HCT116 (cell line): Measurements from ENCODE around the gene STIL. TPM values are rescaled to one million over a fixed set of nuclear protein-coding genes. Genes with fewer than 3 reads are reported as not detected.

ENCODE experiments used
- ATAC-seq: fragments of 200-7000 bp; cut with Tn5 transposase; 2 replicates; pipeline ENCODE4 v1.9.1; 2020; ENCODE audit warnings: mild to moderate bottlenecking, moderate library complexity
- BruUV-seq: library from RNA; stranded (reverse); fragments of 400-500 nt; replicated peaks from 2 replicates; lab custom pipeline; 2021; lab: Mats Ljungman, UMichigan
- CTCF ChIA-PET: fragments of 300-600 bp; sonication (Branson Sonifier 250); formaldehyde crosslinking; loops from one replicate; lab custom pipeline; 2021; ENCODE audit warnings: antibody characterized with exemption; lab: Charles Lee
- POLR2A ChIA-PET: fragments of 300-600, 350-600 bp; sonication (Branson Sonifier 250); formaldehyde crosslinking; loops from one replicate; lab custom pipeline; 2021; ENCODE audit warnings: antibody characterized with exemption; lab: Charles Lee
- RAD21 ChIA-PET, 2 experiments: fragments of 300-600 bp; sonication (Branson Sonifier 250); formaldehyde crosslinking; loops; one replicate each; lab custom pipeline; 2023; ENCODE audit warnings: low total read pairs in 2 of 2; ENCODE audit not compliant: uncharacterized antibody in 2 of 2, unreplicated experiment in 2 of 2, low non-redundant PET in 1 of 2; lab: Charles Lee
- DNase-seq: peaks from one replicate; pipeline ENCODE4 v3.0.0-alpha.2; 2010; ENCODE audit warnings: low read depth, low spot score
- H2AFZ ChIP-seq: fragments of 200-600 bp; shearing (Covaris generic), sonication (generic); 2 replicates; pipeline ENCODE4 v1.6.1; 2017; ENCODE audit warnings: low read depth, mixed run types, mixed read lengths, antibody characterized with exemption, low read length; ENCODE audit not compliant: poor library complexity, severe bottlenecking
- H3K27ac ChIP-seq: 2 replicates; pipeline ENCODE4 v1.5.1; 2012; ENCODE audit warnings: low read depth, low read length
- H3K27me3 ChIP-seq: fragments of 200-600 bp; sonication (generic); 2 replicates; pipeline ENCODE4 v1.6.1; 2016; ENCODE audit warnings: mixed run types, low read length, mixed read lengths; ENCODE audit not compliant: insufficient read depth
- H3K36me3 ChIP-seq, 2 experiments: fragments of 200-500 bp in 1 of 2; fragments of 200-600 bp in 1 of 2; sonication (Bioruptor generic) in 1 of 2; sonication (generic) in 1 of 2; 2 replicates each; pipeline versions ENCODE4 v1.5.1 to v1.6.1; 2014 to 2016; ENCODE audit warnings: low read length in 2 of 2, inconsistent platforms in 1 of 2, mixed read lengths in 1 of 2, mixed run types in 1 of 2; ENCODE audit not compliant: insufficient read depth in 2 of 2, control insufficient read depth in 1 of 2
- H3K4me1 ChIP-seq, 2 experiments: fragments of 200-600 bp in 1 of 2; sonication (generic) in 1 of 2; 2 replicates each; pipeline versions ENCODE4 v1.5.1 to v1.6.1; 2012 to 2017; ENCODE audit warnings: low read length in 2 of 2, inconsistent platforms in 1 of 2, mild to moderate bottlenecking in 1 of 2, mixed read lengths in 1 of 2, mixed run types in 1 of 2, moderate library complexity in 1 of 2; ENCODE audit not compliant: insufficient read depth in 2 of 2, control insufficient read depth in 1 of 2
- H3K4me2 ChIP-seq: fragments of 200-600 bp; sonication (generic); 2 replicates; pipeline ENCODE4 v1.6.1; 2017; ENCODE audit warnings: mixed run types, low read length, mixed read lengths
- H3K4me3 ChIP-seq, 2 experiments: fragments of 200-600 bp in 1 of 2; sonication (generic) in 1 of 2; replicated peaks in 1 of 2; 2 replicates each; pipeline ENCODE4 v1.5.1; 2011 to 2016; ENCODE audit warnings: low read length in 2 of 2, control low read depth in 1 of 2, low read depth in 1 of 2, mild to moderate bottlenecking in 1 of 2, mixed read lengths in 1 of 2, mixed run types in 1 of 2
- H3K79me2 ChIP-seq: fragments of 200-600 bp; sonication (generic); 2 replicates; pipeline ENCODE4 v1.6.1; 2017; ENCODE audit warnings: mild to moderate bottlenecking, mixed run types, low read length, moderate library complexity, mixed read lengths; ENCODE audit not compliant: insufficient read depth
- H3K9ac ChIP-seq: fragments of 200-600 bp; sonication (generic); 2 replicates; pipeline ENCODE4 v1.6.1; 2016; ENCODE audit warnings: low read length, mixed read lengths
- H3K9me2 ChIP-seq: fragments of 200-600 bp; sonication (generic), shearing (Covaris generic); 2 replicates; pipeline ENCODE4 v1.6.1; 2017; ENCODE audit warnings: mixed run types, mild to moderate bottlenecking, moderate library complexity; ENCODE audit not compliant: insufficient read depth
- H3K9me3 ChIP-seq, 2 experiments: fragments of 200-500 bp in 1 of 2; fragments of 200-600 bp in 1 of 2; sonication (Bioruptor generic) in 1 of 2; sonication (generic) in 1 of 2; 2 replicates each; pipeline ENCODE4 v1.6.1; 2014 to 2017; ENCODE audit warnings: low read length in 2 of 2, mixed read lengths in 2 of 2, inconsistent platforms in 1 of 2, low read depth in 1 of 2, mild to moderate bottlenecking in 1 of 2, mixed run types in 1 of 2, moderate library complexity in 1 of 2; ENCODE audit not compliant: control insufficient read depth in 1 of 2, insufficient read depth in 1 of 2
- H4K20me1 ChIP-seq: fragments of 200-600 bp; sonication (generic), shearing (Covaris generic); 2 replicates; pipeline ENCODE4 v1.6.1; 2017; ENCODE audit warnings: mixed run types, mild to moderate bottlenecking, moderate library complexity; ENCODE audit not compliant: insufficient read depth
- EGR1 ChIP-seq: IDR thresholded peaks from 2 replicates; pipeline ENCODE4 v1.6.1; 2012; ENCODE audit warnings: low read depth
- ELF1 ChIP-seq: IDR thresholded peaks from 2 replicates; pipeline ENCODE4 v1.6.1; 2012; ENCODE audit warnings: low read depth, borderline replicate concordance
- EZH2phosphoT487 ChIP-seq: fragments of 200-600 bp; IDR thresholded peaks from 2 replicates; pipeline ENCODE4 v1.6.1; 2018; ENCODE audit warnings: antibody characterized with exemption, borderline replicate concordance
- FOSL1 ChIP-seq: IDR thresholded peaks from 2 replicates; pipeline ENCODE4 v1.6.1; 2012; ENCODE audit warnings: low read depth
- POLR2AphosphoS5 ChIP-seq: IDR thresholded peaks from 2 replicates; pipeline ENCODE4 v1.6.1; 2011; ENCODE audit warnings: mild to moderate bottlenecking, low read depth, low read length, moderate library complexity
- SIN3A ChIP-seq: IDR thresholded peaks from 2 replicates; pipeline ENCODE4 v1.6.1; 2012; ENCODE audit warnings: low read depth
- SP1 ChIP-seq: IDR thresholded peaks from 2 replicates; pipeline ENCODE4 v1.6.1; 2012; ENCODE audit warnings: low read depth
- TCF7L2 ChIP-seq: IDR thresholded peaks from 2 replicates; pipeline ENCODE4 v1.7.0; 2011; ENCODE audit warnings: borderline replicate concordance, inconsistent platforms; ENCODE audit not compliant: insufficient read depth, insufficient read length; ENCODE audit errors: extremely low read depth
- YY1 ChIP-seq: IDR thresholded peaks from 2 replicates; pipeline ENCODE4 v1.6.1; 2011; ENCODE audit warnings: low read length, low read depth, moderate library complexity, mild to moderate bottlenecking; ENCODE audit not compliant: insufficient replicate concordance; ENCODE audit errors: extremely low read depth
- ZFX ChIP-seq: fragments of 450-650 bp; IDR thresholded peaks from 2 replicates; pipeline ENCODE4 v1.6.1; 2017
- intact Hi-C: fragments of 100-400 bp; cut with micrococcal nuclease; formaldehyde crosslinking; loops from 2 replicates; pipeline ENCODE4 v1.10.0; 2022
- total RNA-seq: library from RNA; stranded (reverse); gene quantifications from one replicate; pipeline ENCODE4 v1.2.1, GENCODE V29; 2021; ENCODE audit not compliant: unreplicated experiment
- TF ChIP-seq, protein P1 (sequence below): IDR thresholded peaks from 2 replicates; pipeline ENCODE4 v1.6.1; 2011; ENCODE audit warnings: mild to moderate bottlenecking, low read length, moderate library complexity; ENCODE audit not compliant: insufficient replicate concordance; ENCODE audit errors: extremely low read depth
- TF ChIP-seq, protein P2 (sequence below): IDR thresholded peaks from 2 replicates; pipeline ENCODE4 v1.6.1; 2012; ENCODE audit warnings: low read depth
- TF ChIP-seq, protein P3 (sequence below): IDR thresholded peaks from 2 replicates; pipeline ENCODE4 v1.6.1; 2012

STIL gene
- total RNA-seq, 1 experiment from 2014 or later = 34.4 TPM

DNA sequence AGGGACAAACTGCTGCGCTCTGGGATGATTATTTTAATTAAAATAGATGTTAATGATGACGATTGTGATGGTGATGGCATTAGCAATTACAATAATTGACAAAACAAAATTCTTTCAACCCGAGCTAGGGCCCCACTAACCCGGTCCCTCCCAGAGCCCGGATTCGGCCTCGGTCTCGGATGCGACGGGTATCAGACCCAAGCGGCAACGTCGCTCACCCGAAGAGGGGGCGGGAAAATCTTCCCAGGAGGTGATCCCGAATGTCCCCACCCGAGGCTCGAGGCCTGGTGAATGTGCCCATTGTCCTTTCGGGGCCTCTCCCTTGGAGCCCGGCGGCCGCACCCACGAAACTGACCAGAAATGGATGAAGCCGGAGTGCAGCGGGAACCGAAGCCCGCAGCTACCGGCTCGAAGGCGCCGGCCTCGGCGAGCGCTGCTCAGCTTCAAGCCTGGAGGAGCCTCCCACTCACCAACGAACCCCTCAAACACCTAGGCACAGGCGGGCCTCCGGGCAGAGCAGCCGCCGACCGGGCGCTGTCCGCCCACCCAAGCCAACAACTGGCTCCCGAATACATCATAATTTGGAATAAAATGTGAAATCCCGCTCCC, 83.2 kb downstream of the STIL start (continued):
- TF ChIP-seq, protein P1, sequence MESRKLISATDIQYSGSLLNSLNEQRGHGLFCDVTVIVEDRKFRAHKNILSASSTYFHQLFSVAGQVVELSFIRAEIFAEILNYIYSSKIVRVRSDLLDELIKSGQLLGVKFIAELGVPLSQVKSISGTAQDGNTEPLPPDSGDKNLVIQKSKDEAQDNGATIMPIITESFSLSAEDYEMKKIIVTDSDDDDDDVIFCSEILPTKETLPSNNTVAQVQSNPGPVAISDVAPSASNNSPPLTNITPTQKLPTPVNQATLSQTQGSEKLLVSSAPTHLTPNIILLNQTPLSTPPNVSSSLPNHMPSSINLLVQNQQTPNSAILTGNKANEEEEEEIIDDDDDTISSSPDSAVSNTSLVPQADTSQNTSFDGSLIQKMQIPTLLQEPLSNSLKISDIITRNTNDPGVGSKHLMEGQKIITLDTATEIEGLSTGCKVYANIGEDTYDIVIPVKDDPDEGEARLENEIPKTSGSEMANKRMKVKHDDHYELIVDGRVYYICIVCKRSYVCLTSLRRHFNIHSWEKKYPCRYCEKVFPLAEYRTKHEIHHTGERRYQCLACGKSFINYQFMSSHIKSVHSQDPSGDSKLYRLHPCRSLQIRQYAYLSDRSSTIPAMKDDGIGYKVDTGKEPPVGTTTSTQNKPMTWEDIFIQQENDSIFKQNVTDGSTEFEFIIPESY = no peak
- TF ChIP-seq, protein P2, sequence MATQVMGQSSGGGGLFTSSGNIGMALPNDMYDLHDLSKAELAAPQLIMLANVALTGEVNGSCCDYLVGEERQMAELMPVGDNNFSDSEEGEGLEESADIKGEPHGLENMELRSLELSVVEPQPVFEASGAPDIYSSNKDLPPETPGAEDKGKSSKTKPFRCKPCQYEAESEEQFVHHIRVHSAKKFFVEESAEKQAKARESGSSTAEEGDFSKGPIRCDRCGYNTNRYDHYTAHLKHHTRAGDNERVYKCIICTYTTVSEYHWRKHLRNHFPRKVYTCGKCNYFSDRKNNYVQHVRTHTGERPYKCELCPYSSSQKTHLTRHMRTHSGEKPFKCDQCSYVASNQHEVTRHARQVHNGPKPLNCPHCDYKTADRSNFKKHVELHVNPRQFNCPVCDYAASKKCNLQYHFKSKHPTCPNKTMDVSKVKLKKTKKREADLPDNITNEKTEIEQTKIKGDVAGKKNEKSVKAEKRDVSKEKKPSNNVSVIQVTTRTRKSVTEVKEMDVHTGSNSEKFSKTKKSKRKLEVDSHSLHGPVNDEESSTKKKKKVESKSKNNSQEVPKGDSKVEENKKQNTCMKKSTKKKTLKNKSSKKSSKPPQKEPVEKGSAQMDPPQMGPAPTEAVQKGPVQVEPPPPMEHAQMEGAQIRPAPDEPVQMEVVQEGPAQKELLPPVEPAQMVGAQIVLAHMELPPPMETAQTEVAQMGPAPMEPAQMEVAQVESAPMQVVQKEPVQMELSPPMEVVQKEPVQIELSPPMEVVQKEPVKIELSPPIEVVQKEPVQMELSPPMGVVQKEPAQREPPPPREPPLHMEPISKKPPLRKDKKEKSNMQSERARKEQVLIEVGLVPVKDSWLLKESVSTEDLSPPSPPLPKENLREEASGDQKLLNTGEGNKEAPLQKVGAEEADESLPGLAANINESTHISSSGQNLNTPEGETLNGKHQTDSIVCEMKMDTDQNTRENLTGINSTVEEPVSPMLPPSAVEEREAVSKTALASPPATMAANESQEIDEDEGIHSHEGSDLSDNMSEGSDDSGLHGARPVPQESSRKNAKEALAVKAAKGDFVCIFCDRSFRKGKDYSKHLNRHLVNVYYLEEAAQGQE = no peak
- TF ChIP-seq FOSL1 = no peak
- no peak for TF ChIP-seq ELF1
- TF ChIP-seq, all 23 proteins: peak for 0

DNA sequence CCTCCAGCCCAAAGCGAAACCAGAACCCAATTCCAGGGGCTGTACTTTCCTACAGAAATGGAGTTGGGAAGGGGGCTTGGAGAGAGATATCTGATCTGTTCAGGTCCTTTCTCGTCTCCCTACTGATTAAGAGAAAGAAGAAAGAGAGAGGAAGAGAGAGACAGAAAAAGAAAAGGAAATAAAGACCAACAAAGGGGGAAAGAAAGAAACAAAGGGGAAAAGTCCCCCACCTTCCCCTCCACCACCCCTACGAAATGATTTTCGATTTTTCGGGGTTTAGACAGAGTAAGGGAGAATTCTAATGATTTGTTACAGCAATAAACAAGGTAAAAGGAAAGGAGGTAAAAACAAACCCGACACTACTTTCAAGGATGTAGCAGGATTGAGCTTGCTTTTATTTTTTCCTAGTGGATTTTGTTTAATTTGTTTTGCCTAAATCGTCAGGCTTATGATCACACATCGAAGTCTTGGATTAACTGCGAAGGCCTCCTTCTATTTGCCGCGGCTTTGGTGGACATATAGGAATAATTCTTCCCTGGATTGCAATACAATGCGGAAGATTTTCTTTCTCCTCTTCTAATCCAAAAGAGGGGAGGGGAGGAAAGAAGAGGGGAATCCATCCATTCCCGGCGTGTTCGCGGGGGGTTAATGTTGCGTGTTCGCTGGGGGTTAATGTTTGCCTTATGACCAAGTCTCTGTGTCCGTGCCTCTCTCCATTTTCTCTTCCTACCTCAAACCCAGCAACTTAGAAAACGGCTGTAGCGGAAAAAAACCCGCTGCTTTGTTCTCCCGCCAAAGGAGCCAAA, 83.9 kb downstream of the STIL start:
- Histone ChIP-seq H3K27ac (no peak overlapping the region), H3K4me2 (no peak overlapping the region), H3K4me3 (no peak overlapping the region), H3K36me3 (no peaks in the 10 kb centered on the region), H3K9me2 (no peaks in the 10 kb centered on the region), H2AFZ (no peak overlapping the region), H4K20me1 (no peaks in the 10 kb centered on the region), H3K4me1 (no peaks in the 10 kb centered on the region), H3K27me3 (no peaks in the 10 kb centered on the region), H3K79me2 (no peaks in the 10 kb centered on the region), H3K9ac (no peak overlapping the region), H3K9me3 (no peaks in the 10 kb centered on the region)
- no TSS peak for BruUV-seq
- POLR2A ChIA-PET = no interaction called here
- intact Hi-C loops = no loop called here
- ATAC-seq = no peak
- CTCF ChIA-PET = no interaction called here
- DNase-seq = no peak
- RAD21 ChIA-PET = no interaction called here
- no peak for TF ChIP-seq SP1
- no peak for TF ChIP-seq ZFX
- TF ChIP-seq, protein P2 = no peak
- no peak for TF ChIP-seq TCF7L2
- no peak for TF ChIP-seq POLR2AphosphoS5
- no peak for TF ChIP-seq SIN3A
- TF ChIP-seq EGR1 = no peak
- TF ChIP-seq YY1 = no peak
- TF ChIP-seq, protein P3, sequence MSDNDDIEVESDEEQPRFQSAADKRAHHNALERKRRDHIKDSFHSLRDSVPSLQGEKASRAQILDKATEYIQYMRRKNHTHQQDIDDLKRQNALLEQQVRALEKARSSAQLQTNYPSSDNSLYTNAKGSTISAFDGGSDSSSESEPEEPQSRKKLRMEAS = no peak
- no peak for TF ChIP-seq FOSL1
- no peak for TF ChIP-seq EZH2phosphoT487
